Transverse colon (tissue), 4 donors: ENCODE results near the gene STX8.

Source experiments
- CTCF ChIP-seq, 5 experiments: fragments of 200-600 bp in 3 of 5; fragments of 450-650 bp in 2 of 5; sonication (generic) in 3 of 5; IDR thresholded peaks; 1 replicate in 2 of 5; 2 replicates in 3 of 5; pipeline ENCODE4 v1.5.1; 2016 to 2017; ENCODE audit warnings: antibody characterized with exemption in 5 of 5, inconsistent platforms in 3 of 5, mild to moderate bottlenecking in 2 of 5, moderate library complexity in 1 of 5
- EP300 ChIP-seq: sonication (generic); formaldehyde crosslinking; IDR thresholded peaks from one replicate; pipeline ENCODE4 v1.6.1; 2017; ENCODE audit warnings: antibody characterized with exemption, low read depth
- POLR2A ChIP-seq: fragments of 450-650 bp; IDR thresholded peaks from one replicate; pipeline ENCODE4 v1.6.1; 2016; ENCODE audit warnings: antibody characterized with exemption, mild to moderate bottlenecking, moderate library complexity
- POLR2AphosphoS5 ChIP-seq, 3 donors: sonication (generic); formaldehyde crosslinking; IDR thresholded peaks; one replicate each; pipeline ENCODE4 v1.6.1; 2016; ENCODE audit warnings: antibody characterized with exemption in 3 of 3

- TF ChIP-seq POLR2AphosphoS5 (IDR thresholded peaks at IDR 0.05): no peak
- no peak for TF ChIP-seq CTCF (IDR thresholded peaks at IDR 0.05)
- TF ChIP-seq POLR2A: no peak
- no peak for TF ChIP-seq EP300
These were observed 369.3 kb downstream of the STX8 start for GRCh38 chr17:9206410-9206703.
